ENCODE data around the gene XRCC6.
"Not testable (repeated sequence)": the region's sequence is repeated elsewhere in the genome, so short reads cannot be mapped to it uniquely, and the experiment has no call there.

XRCC6 gene

DNA sequence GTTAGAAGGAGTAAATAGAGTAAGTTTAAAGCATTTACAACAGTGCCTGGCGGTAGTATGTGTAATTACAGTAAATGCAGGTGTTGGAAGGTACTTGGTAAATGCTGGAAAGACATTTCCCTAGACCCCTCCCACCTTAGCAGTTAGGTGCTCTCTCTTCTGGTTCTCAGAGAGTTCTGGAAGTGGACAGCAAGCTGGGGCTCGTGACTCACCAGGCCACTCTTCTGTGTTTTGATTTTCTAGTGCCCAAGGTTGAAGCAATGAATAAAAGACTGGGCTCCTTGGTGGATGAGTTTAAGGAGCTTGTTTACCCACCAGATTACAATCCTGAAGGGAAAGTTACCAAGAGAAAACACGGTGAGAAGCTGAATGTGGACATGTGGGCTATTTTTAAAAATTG lies 40.0 kb downstream of the XRCC6 start:
- TF ChIP-seq EZH2phosphoT487 (IDR thresholded peaks at IDR 0.05; ENCODE audit: borderline replicate concordance), result no peak
- TF ChIP-seq, protein P1, sequence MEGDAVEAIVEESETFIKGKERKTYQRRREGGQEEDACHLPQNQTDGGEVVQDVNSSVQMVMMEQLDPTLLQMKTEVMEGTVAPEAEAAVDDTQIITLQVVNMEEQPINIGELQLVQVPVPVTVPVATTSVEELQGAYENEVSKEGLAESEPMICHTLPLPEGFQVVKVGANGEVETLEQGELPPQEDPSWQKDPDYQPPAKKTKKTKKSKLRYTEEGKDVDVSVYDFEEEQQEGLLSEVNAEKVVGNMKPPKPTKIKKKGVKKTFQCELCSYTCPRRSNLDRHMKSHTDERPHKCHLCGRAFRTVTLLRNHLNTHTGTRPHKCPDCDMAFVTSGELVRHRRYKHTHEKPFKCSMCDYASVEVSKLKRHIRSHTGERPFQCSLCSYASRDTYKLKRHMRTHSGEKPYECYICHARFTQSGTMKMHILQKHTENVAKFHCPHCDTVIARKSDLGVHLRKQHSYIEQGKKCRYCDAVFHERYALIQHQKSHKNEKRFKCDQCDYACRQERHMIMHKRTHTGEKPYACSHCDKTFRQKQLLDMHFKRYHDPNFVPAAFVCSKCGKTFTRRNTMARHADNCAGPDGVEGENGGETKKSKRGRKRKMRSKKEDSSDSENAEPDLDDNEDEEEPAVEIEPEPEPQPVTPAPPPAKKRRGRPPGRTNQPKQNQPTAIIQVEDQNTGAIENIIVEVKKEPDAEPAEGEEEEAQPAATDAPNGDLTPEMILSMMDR (conservative IDR thresholded peaks at IDR 0.05; ENCODE audit: low read length), result no peak
- H3K9me3 ChIP-seq (ENCODE audit: insufficient read depth, low read depth, low read length), result no peaks in the 10 kb centered on the region
- no peaks in the 10 kb centered on the region for H3K9me2 ChIP-seq (replicated peaks; ENCODE audit: low read depth, low read length)
- peaks cover 93% of the 10 kb centered on the region for H3K36me3 ChIP-seq (ENCODE audit: insufficient read depth, low read length)
- H3K27me3 ChIP-seq (ENCODE audit: insufficient read depth, low read length, poor library complexity, severe bottlenecking), result no peaks in the 10 kb centered on the region
- H4K20me1 ChIP-seq (ENCODE audit: insufficient read depth, low read length, poor library complexity, severe bottlenecking), result no peaks in the 10 kb centered on the region
- no peak overlapping the region for H3K4me2 ChIP-seq (ENCODE audit: low read depth, low read length, poor library complexity, severe bottlenecking)
- H3K4me3 ChIP-seq (ENCODE audit: low read length, poor library complexity, severe bottlenecking), result no peak overlapping the region
- H3F3A ChIP-seq (ENCODE audit: low read depth), result no peaks in the 10 kb centered on the region
- no peak overlapping the region for H3K9ac ChIP-seq (ENCODE audit: low read depth, low read length, poor library complexity, severe bottlenecking)
- H3K4me1 ChIP-seq (ENCODE audit: insufficient read depth, low read length, poor library complexity, severe bottlenecking), result no peaks in the 10 kb centered on the region
- no peaks in the 10 kb centered on the region for H3K79me2 ChIP-seq (ENCODE audit: insufficient read depth, low read length)
- H2AFZ ChIP-seq (ENCODE audit: low read length), result no peak overlapping the region

GRCh38 chr22:41661713-41662112 lies 40.6 kb downstream of the XRCC6 start:
- H4K20me1 ChIP-seq (ENCODE audit: insufficient read depth, low read length, poor library complexity, severe bottlenecking), result no peaks in the 10 kb centered on the region
- H3K4me3 ChIP-seq (ENCODE audit: low read length, poor library complexity, severe bottlenecking), result no peak overlapping the region
- H3K79me2 ChIP-seq (ENCODE audit: insufficient read depth, low read length), result no peaks in the 10 kb centered on the region
- no peak overlapping the region for H3K9ac ChIP-seq (ENCODE audit: low read depth, low read length, poor library complexity, severe bottlenecking)
- H3K4me1 ChIP-seq (ENCODE audit: insufficient read depth, low read length, poor library complexity, severe bottlenecking), result no peaks in the 10 kb centered on the region
- TF ChIP-seq, protein P1 (conservative IDR thresholded peaks at IDR 0.05; ENCODE audit: low read length), result no peak
- no peak for TF ChIP-seq EZH2phosphoT487 (IDR thresholded peaks at IDR 0.05; ENCODE audit: borderline replicate concordance)
- H3F3A ChIP-seq (ENCODE audit: low read depth), result no peaks in the 10 kb centered on the region
- no peak overlapping the region for H3K4me2 ChIP-seq (ENCODE audit: low read depth, low read length, poor library complexity, severe bottlenecking)
- H2AFZ ChIP-seq (ENCODE audit: low read length), result no peak overlapping the region
- no peaks in the 10 kb centered on the region for H3K27me3 ChIP-seq (ENCODE audit: insufficient read depth, low read length, poor library complexity, severe bottlenecking)
- H3K36me3 ChIP-seq (ENCODE audit: insufficient read depth, low read length), result peaks cover 88% of the 10 kb centered on the region
- H3K9me3 ChIP-seq (ENCODE audit: insufficient read depth, low read depth, low read length), result no peaks in the 10 kb centered on the region
- H3K9me2 ChIP-seq (replicated peaks; ENCODE audit: low read depth, low read length), result no peaks in the 10 kb centered on the region

- H4K20me1 ChIP-seq (ENCODE audit: insufficient read depth, low read length, poor library complexity, severe bottlenecking); H3K4me1 ChIP-seq (ENCODE audit: insufficient read depth, low read length, poor library complexity, severe bottlenecking); H3K4me3 ChIP-seq (ENCODE audit: low read length, poor library complexity, severe bottlenecking); H3F3A ChIP-seq (ENCODE audit: low read depth); H3K79me2 ChIP-seq (ENCODE audit: insufficient read depth, low read length); H3K9me2 ChIP-seq (replicated peaks; ENCODE audit: low read depth, low read length); H3K4me2 ChIP-seq (ENCODE audit: low read depth, low read length, poor library complexity, severe bottlenecking); H3K9ac ChIP-seq (ENCODE audit: low read depth, low read length, poor library complexity, severe bottlenecking); H2AFZ ChIP-seq (ENCODE audit: low read length); H3K9me3 ChIP-seq (ENCODE audit: insufficient read depth, low read depth, low read length); H3K27me3 ChIP-seq (ENCODE audit: insufficient read depth, low read length, poor library complexity, severe bottlenecking): not testable (repeated sequence)
- H3K36me3 ChIP-seq (ENCODE audit: insufficient read depth, low read length), result peaks cover 69% of the 10 kb centered on the region
Observed at GRCh38 chr22:41663594-41663993, 42.5 kb downstream of the XRCC6 start.

GRCh38 chr22:41664490-41664889 lies 43.4 kb downstream of the XRCC6 start:
- no peak overlapping the region for H2AFZ ChIP-seq (ENCODE audit: low read length)
- H3K27me3 ChIP-seq (ENCODE audit: insufficient read depth, low read length, poor library complexity, severe bottlenecking), result no peaks in the 10 kb centered on the region
- no peaks in the 10 kb centered on the region for H3K79me2 ChIP-seq (ENCODE audit: insufficient read depth, low read length)
- H3F3A ChIP-seq (ENCODE audit: low read depth), result no peaks in the 10 kb centered on the region
- no peak overlapping the region for H3K4me2 ChIP-seq (ENCODE audit: low read depth, low read length, poor library complexity, severe bottlenecking)
- peaks cover 60% of the 10 kb centered on the region for H3K36me3 ChIP-seq (ENCODE audit: insufficient read depth, low read length)
- H3K9me2 ChIP-seq (replicated peaks; ENCODE audit: low read depth, low read length), result no peaks in the 10 kb centered on the region
- peaks cover 6% of the 10 kb centered on the region for H3K4me1 ChIP-seq (ENCODE audit: insufficient read depth, low read length, poor library complexity, severe bottlenecking)
- no peaks in the 10 kb centered on the region for H3K9me3 ChIP-seq (ENCODE audit: insufficient read depth, low read depth, low read length)
- TF ChIP-seq, protein P1 (conservative IDR thresholded peaks at IDR 0.05; ENCODE audit: low read length), result no peak
- no peak for TF ChIP-seq EZH2phosphoT487 (IDR thresholded peaks at IDR 0.05; ENCODE audit: borderline replicate concordance)
- no peaks in the 10 kb centered on the region for H4K20me1 ChIP-seq (ENCODE audit: insufficient read depth, low read length, poor library complexity, severe bottlenecking)
- no peak overlapping the region for H3K4me3 ChIP-seq (ENCODE audit: low read length, poor library complexity, severe bottlenecking)
- H3K9ac ChIP-seq (ENCODE audit: low read depth, low read length, poor library complexity, severe bottlenecking), result no peak overlapping the region

Measured in Loucy (cell line).